GM12874 (cell line): ENCODE measurements around the gene NTMT1.

Source experiments
- CTCF ChIP-seq: IDR thresholded peaks from 2 replicates; pipeline ENCODE4 v1.5.1; 2011; ENCODE audit warnings: low read depth, mild to moderate bottlenecking, control low read depth, low read length, moderate library complexity; ENCODE audit not compliant: insufficient read depth

The NTMT1 gene

GRCh38 chr9:129655154-129655553 is 29.2 kb downstream of the NTMT1 start:
- TF ChIP-seq CTCF: no peak

- TF ChIP-seq CTCF: no peak
Measured at GRCh38 chr9:129655696-129656095, 29.7 kb downstream of the NTMT1 start.

- no peak for TF ChIP-seq CTCF
Measured at GRCh38 chr9:129656795-129657390, 30.9 kb downstream of the NTMT1 start.

- no peak for TF ChIP-seq CTCF
Measured at GRCh38 chr9:129661029-129661428, 35.1 kb downstream of the NTMT1 start.

GRCh38 chr9:129664746-129665388 is 38.9 kb downstream of the NTMT1 start:
- TF ChIP-seq CTCF: no peak

- TF ChIP-seq CTCF: no peak
Measured at GRCh38 chr9:129665389-129665775, 39.4 kb downstream of the NTMT1 start, which contains the start of gene PRRX2. PRRX2 (plus strand) TSS chr9:129665647; CDS start chr9:129665868, 221 bp downstream.

- TF ChIP-seq CTCF: no peak
Measured at GRCh38 chr9:129665814-129666520, 40.0 kb downstream of the NTMT1 start.
